Neutrophil (primary cell): ENCODE measurements around the gene SGCA.

Experiments used
- H3K27ac ChIP-seq: fragments of 200-600 bp; sonication (generic); 2 replicates; pipeline ENCODE4 v1.5.1; 2016; ENCODE audit warnings: mild to moderate bottlenecking, moderate library complexity
- H3K27me3 ChIP-seq: fragments of 200-600 bp; sonication (generic); 2 replicates; pipeline ENCODE4 v1.6.0; 2016; ENCODE audit warnings: mild to moderate bottlenecking
- H3K36me3 ChIP-seq: fragments of 200-600 bp; sonication (generic); 2 replicates; pipeline ENCODE4 v1.5.1; 2017
- H3K4me1 ChIP-seq, 2 experiments: fragments of 200-600 bp in 1 of 2; sonication (generic) in 1 of 2; 1 replicate in 1 of 2; 2 replicates in 1 of 2; pipeline versions ENCODE4 v1.5.1 to v1.6.1; 2013 to 2016; ENCODE audit warnings: low read depth in 1 of 2, low read length in 1 of 2, mild to moderate bottlenecking in 1 of 2, moderate library complexity in 1 of 2; ENCODE audit not compliant: control insufficient read depth in 1 of 2, insufficient read depth in 1 of 2
- H3K4me3 ChIP-seq, 2 experiments: fragments of 200-600 bp in 1 of 2; sonication (generic) in 1 of 2; 1 replicate in 1 of 2; 2 replicates in 1 of 2; pipeline ENCODE4 v1.5.1; 2013 to 2016; ENCODE audit warnings: low read depth in 1 of 2, low read length in 1 of 2, mild to moderate bottlenecking in 1 of 2, moderate library complexity in 1 of 2
- H3K9me3 ChIP-seq: fragments of 200-600 bp; sonication (generic); 2 replicates; pipeline ENCODE4 v1.5.1; 2016
- CTCF ChIP-seq: fragments of 200-600 bp; sonication (generic); IDR thresholded peaks from 2 replicates; pipeline ENCODE4 v1.5.1; 2016; ENCODE audit warnings: antibody characterized with exemption

The SGCA gene

GRCh38 chr17:50165466-50165865, 339 bp upstream of the SGCA start:
- Histone ChIP-seq H3K4me3 (no peak overlapping the region), H3K27ac (no peak overlapping the region)
- no peak for TF ChIP-seq CTCF

GRCh38 chr17:50166518-50167181, 845 bp downstream of the SGCA start:
- Histone ChIP-seq H3K27me3 (peaks cover 6% of the 10 kb centered on the region), H3K4me1 (peaks cover 10 to 12% of the 10 kb centered on the region in 2 experiments), H3K9me3 (no peaks in the 10 kb centered on the region), H3K27ac (no peak overlapping the region), H3K36me3 (no peaks in the 10 kb centered on the region), H3K4me3 (no peak overlapping the region)
- TF ChIP-seq CTCF, result no peak

More at GRCh38 chr17:50165466-50165865, 339 bp upstream of the SGCA start:
- H3K4me1 ChIP-seq, result peaks cover 20 to 22% of the 10 kb centered on the region in 2 experiments
- H3K27me3 ChIP-seq, result peaks cover 14% of the 10 kb centered on the region
- H3K36me3 ChIP-seq, result no peaks in the 10 kb centered on the region
- no peaks in the 10 kb centered on the region for H3K9me3 ChIP-seq

GRCh38 chr17:50167371-50167770, 1.6 kb downstream of the SGCA start:
- Histone ChIP-seq H3K27me3 (peaks cover 6% of the 10 kb centered on the region), H3K4me3 (no peak overlapping the region), H3K36me3 (no peaks in the 10 kb centered on the region), H3K9me3 (no peaks in the 10 kb centered on the region), H3K4me1 (peaks cover 6 to 9% of the 10 kb centered on the region in 2 experiments), H3K27ac (no peak overlapping the region)
- TF ChIP-seq CTCF, result no peak

- Histone ChIP-seq H3K27me3 (peaks cover 6% of the 10 kb centered on the region), H3K36me3 (no peaks in the 10 kb centered on the region), H3K27ac (no peak overlapping the region), H3K4me1 (peaks cover 6 to 9% of the 10 kb centered on the region in 2 experiments), H3K4me3 (no peak overlapping the region), H3K9me3 (no peaks in the 10 kb centered on the region)
- TF ChIP-seq CTCF, result no peak
Observed at GRCh38 chr17:50168319-50168718, 2.5 kb downstream of the SGCA start.

DNA sequence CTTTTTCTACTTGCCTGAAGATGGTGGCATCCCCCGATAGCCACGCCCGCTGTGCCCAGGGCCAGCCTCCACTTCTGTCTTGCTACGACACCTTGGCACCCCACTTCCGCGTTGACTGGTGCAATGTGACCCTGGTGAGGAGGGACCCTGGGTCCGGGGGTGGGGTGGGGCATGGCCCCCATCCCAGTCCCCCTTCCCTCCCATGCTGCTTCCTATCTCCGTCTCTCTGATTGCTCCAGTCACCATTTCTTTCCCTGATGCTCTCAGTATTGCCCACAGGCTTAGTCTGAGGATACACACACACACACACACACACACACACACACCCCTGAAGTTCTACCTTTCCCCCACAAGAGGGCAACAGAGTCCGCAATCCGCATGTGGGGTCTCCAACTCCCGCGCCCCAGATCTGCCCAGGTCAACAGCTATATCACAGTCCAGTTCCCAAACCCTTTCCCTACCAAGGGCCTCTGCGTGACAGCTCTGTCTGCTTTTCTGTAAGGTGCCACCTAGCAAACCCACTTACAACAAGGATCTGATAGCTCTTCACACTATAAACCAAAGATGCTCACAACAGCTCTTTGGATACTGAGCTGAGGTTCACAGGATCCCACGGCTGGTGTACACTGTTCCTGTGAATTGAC, 3.4 kb downstream of the SGCA start:
- Histone ChIP-seq H3K36me3 (no peaks in the 10 kb centered on the region), H3K4me3 (peak overlapping the region in 1 of 2 experiments; percentile 16), H3K27me3 (peaks cover 6% of the 10 kb centered on the region), H3K27ac (no peak overlapping the region), H3K9me3 (no peaks in the 10 kb centered on the region), H3K4me1 (peaks cover 6 to 9% of the 10 kb centered on the region in 2 experiments)
- TF ChIP-seq CTCF, result peak; percentile 67
